NCI-H446 (cell line): Measurements from ENCODE around the gene DOHH.
A peak's percentile ranks its signal among the peaks of the same experiment; 100 is the strongest.
"Not testable (repeated sequence)": the region's sequence is repeated elsewhere in the genome, so short reads cannot be mapped to it uniquely, and the experiment has no call there.

ENCODE experiments used
- DNase-seq, 2 experiments: peaks; one replicate each; lab custom pipeline; 2025; lab: John Stamatoyannopoulos, UW

Gene DOHH

GRCh38 chr19:3519126-3519525 is 18.7 kb upstream of the DOHH start:
- no peak for DNase-seq

- no peak for DNase-seq
Measured at GRCh38 chr19:3518659-3519058, 18.2 kb upstream of the DOHH start.

- no peak for DNase-seq
Measured at GRCh38 chr19:3518255-3518654, 17.8 kb upstream of the DOHH start.

GRCh38 chr19:3517638-3518037 is 17.2 kb upstream of the DOHH start:
- DNase-seq: no peak

- peak in 1 of 2 experiments; percentile 39 for DNase-seq
Measured at GRCh38 chr19:3516675-3517207, 16.3 kb upstream of the DOHH start.

GRCh38 chr19:3515891-3516422 is 15.5 kb upstream of the DOHH start:
- no peak for DNase-seq

GRCh38 chr19:3514930-3515329 is 14.5 kb upstream of the DOHH start:
- DNase-seq: no peak

- DNase-seq: no peak
Measured at GRCh38 chr19:3513229-3514140, 13.0 kb upstream of the DOHH start.

GRCh38 chr19:3512562-3513228 is 12.2 kb upstream of the DOHH start:
- DNase-seq: no peak

GRCh38 chr19:3511506-3512251 is 11.2 kb upstream of the DOHH start:
- DNase-seq: no peak

- DNase-seq: no peak
Measured at GRCh38 chr19:3510727-3511126, 10.3 kb upstream of the DOHH start.

- DNase-seq: no peak
Measured at GRCh38 chr19:3509566-3509989, 9.1 kb upstream of the DOHH start.

GRCh38 chr19:3508771-3509535 is 8.5 kb upstream of the DOHH start:
- no peak for DNase-seq

- DNase-seq: not testable (repeated sequence)
Measured at GRCh38 chr19:3508121-3508661, 7.7 kb upstream of the DOHH start.

GRCh38 chr19:3507371-3508120 is 7.1 kb upstream of the DOHH start:
- DNase-seq: no peak

- DNase-seq: no peak
Measured at GRCh38 chr19:3506384-3507340, 6.2 kb upstream of the DOHH start.

GRCh38 chr19:3505598-3506383 is 5.3 kb upstream of the DOHH start, which contains the start of gene FZR1:
Gene FZR1, plus strand, starts transcription at chr19:3506311. Its CDS starts 16,679 bp downstream, at chr19:3522990.
- peak; percentile 97 to 100 for DNase-seq

- no peak for DNase-seq
Measured at GRCh38 chr19:3504735-3505134, 4.3 kb upstream of the DOHH start.
